GM15510 (cell line): Measurements from ENCODE around the gene SMIM9.
A peak's percentile ranks its signal among the peaks of the same experiment; 100 is the strongest.

Experiments used
- POLR2A ChIP-seq: IDR thresholded peaks from 3 replicates; pipeline ENCODE4 v1.6.1; 2011; ENCODE audit warnings: borderline replicate concordance; ENCODE audit not compliant: insufficient read length; ENCODE audit errors: extremely low read depth

The SMIM9 gene

GRCh38 chrX:154818916-154819770, 15.3 kb downstream of the SMIM9 start:
- TF ChIP-seq POLR2A: no peak

DNA sequence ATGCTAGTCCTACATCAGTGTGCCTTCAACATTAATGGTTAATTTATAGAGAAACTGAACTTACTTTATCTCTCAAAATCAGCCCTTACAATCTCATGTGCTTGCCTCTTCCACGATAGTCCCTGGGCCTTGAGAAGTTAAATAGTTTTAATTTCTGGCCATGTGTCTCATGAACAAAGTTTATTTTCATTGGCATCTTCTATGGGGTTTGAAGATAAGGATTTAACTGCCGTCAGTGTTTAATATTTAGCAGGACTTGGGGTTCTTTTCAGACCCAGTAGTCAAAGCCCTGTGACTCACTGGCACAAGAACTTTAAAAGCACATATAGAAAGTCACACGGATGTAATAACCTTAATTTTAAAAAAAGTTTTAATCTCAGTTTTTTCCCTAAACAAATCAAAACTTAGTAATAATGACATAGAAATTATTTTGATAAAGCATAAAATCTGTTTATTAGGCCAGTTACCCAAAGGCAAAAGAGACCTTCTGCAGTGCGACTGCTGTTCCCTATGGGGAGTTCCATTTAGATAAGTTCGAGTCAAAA, 19.1 kb downstream of the SMIM9 start:
- TF ChIP-seq POLR2A: no peak

GRCh38 chrX:154813801-154814200, 20.7 kb downstream of the SMIM9 start:
- TF ChIP-seq POLR2A: no peak

- no peak for TF ChIP-seq POLR2A
Observed at GRCh38 chrX:154812341-154813101, 21.9 kb downstream of the SMIM9 start.

DNA sequence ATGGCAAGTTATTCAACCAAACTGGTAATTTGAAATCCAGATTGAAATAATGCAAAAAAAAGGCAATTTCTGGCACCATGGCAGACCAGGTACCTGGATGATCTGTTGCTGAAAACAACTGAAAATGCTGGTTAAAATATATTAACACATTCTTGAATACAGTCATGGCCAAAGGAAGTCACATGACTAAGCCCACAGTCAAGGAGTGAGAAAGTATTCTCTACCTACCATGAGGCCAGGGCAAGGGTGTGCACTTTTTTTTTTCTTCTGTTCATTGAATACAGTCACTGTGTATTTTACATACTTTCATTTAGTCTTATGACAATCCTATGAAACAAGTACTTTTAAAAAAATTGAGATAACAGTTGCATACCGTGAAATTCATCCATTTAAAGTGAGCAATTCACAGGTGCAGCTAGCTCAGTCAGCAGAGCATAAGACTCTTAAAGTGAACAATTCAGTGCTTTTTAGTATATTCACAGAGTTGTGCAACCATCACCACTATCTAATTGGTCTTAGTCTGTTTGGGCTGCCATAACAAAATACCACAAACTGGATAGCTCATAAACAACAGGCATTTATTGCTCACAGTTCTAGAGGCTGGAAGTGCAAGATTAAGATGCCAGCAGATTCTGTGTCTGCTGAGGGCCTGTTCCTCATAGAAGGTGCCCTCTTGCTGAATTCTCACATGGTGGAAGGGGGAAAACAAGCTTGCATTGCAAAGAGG, 24.4 kb downstream of the SMIM9 start:
- TF ChIP-seq POLR2A: no peak

DNA sequence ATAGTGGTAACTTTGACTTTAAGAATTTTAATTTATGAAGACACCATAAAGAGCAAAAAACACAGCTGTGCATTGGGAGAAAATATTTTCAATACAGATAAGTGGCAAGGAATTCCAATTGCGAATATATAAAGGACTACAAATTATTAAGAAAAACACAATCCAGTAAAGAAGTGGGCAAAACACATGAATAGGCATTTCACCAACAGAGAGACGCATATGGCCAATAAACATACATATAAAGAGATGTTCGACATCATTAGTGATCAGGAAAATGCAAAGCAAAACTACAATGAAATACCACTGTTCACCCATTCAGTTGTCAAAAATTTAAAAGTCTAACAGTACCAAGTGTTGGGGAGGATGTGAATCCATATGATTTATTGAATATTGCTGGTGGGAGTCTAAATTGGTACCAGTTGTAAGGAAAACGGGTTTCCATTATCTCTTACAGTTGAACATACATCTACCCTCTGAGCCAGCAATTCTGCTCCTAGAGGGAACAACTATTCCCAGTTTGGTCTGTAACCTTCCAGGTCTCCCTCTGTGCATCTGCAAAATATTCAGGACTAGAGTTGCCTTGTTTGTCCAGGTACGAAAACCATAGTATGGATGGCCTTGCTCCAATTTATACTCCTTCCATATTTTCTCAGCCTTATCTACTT, 27.5 kb downstream of the SMIM9 start:
- TF ChIP-seq POLR2A: no peak

GRCh38 chrX:154805696-154806091, 28.8 kb downstream of the SMIM9 start:
- TF ChIP-seq POLR2A: no peak

GRCh38 chrX:154804957-154805695, 29.3 kb downstream of the SMIM9 start, which contains the start of gene MPP1:
MPP1 (minus strand) TSS chrX:154805485; CDS start chrX:154805373, 112 bp downstream.
- TF ChIP-seq POLR2A: peak; percentile 56

DNA sequence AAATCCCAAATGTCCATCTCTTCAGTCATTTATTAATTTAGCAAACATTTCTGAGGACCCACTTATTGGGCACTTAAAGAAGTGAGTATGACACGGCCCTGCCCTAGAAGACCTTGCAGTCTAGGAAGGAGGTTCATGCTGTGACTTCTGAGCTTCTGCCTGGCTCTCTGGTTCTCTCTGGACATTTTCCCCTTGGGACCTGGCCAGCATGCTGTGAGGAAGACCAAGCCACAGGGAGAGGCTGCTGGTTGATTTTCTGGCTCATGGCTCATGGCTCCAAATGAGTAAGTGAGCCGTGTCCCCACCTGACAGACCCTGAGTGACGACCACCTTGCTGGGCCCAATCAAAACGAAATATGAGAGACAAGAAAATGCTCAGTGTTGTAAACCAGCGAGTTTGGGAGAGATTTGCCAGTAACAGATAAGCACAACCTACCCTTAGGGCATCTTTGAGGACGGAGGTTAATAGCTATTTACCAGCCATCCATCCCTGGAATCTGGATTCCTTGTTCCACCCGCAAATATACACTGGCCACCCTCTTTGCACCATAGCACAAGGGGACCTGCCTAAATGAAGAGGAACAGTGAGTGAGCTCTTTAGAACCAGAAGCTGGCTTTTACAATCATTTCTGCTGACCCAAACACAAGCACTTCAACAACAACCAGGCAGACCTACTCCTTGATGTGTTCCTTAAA, 30.1 kb downstream of the SMIM9 start:
- TF ChIP-seq POLR2A: no peak

- TF ChIP-seq POLR2A: no peak
Observed at GRCh38 chrX:154802947-154803346, 31.5 kb downstream of the SMIM9 start.

DNA sequence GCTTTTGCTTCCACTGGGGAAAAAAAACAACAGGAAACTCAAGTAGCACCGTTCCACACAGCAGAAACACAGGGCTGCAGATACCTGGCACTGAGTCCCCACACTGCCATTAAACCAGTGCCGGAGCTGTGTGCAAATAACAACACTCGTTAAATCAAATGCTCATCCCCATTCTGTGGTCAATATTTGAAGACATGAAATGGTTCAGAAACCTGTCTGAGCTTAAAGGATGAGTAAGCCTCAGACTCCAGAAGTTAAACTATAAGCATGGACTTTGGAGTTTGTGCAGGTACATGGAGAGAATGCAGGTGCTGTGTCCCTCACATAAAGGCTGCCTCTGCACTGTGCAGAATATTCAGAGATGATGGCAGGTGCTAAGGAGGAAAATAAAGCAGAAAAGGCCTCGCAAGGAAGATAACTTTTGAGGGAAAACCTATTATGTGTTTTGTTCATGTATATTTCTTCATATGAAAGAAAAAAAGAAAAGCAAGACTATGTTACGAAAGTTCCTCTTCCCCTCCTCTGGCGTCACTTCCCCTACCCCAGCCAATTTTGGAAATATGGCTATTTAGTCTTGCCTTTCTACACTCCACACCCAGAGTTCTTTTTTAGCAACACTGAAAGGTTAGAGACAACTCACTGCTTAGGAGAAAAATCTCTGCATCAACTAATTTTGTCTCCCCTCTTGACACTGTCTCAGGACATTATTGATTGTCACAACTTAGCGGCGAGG, 33.8 kb downstream of the SMIM9 start:
- TF ChIP-seq POLR2A: no peak

DNA sequence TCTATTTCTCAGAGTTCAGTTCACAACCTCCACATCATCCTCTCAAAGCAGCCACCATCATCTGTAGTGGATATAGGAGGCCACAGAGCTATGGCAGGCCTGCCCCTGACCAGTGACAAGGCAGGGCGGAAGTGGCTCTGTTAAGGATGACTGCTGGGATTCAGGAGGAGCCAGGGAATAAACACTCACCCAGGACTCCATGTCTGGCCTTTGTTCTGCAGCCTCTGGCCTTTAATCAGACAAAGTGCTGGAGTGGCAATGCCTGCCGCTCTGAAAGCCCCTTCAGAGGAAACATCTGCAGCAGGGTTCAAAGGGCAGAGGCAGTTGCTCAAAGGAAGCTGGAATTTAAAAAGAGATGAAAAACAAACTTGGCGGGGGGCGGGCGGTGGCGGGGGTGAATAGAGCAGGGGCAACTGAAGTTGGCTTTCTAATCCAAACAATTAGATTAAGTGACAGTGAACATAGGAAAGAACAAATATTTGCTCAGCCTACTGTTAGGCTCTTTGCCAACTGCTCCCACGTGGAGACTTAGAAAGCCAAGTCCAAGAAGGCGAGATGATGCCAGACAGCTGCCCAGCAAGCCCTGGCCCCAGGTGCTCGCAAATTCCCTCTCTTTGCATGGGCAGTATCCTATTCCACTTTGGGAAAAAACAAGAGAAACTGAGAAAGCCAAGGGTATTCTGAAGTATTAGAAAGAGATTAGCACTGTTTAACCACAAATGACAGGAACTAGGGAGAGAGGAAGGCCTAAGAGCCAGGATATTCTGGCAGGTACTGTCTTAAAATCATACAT, 34.7 kb downstream of the SMIM9 start:
- no peak for TF ChIP-seq POLR2A

DNA sequence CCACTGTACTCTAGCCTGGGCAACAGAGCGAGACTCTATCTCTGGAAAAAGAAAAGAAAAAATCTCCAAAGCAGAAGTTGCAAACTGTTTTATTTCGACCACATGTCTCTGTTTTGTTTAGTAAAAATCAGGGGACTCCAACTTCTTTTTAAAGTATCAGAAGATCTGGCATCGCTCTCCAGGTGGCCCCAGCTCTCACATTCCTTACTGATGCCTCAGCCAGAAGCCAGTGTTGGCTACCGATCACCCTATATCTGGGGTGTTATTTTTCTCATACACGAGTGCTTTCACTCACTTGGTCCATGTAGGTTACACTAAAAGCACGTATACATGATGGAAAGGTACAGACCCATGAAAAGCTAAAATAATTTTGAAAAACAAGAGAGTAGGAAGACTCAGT, 37.5 kb downstream of the SMIM9 start:
- no peak for TF ChIP-seq POLR2A
